Measurements from ENCODE around the gene SH2D6.

The SH2D6 gene

DNA sequence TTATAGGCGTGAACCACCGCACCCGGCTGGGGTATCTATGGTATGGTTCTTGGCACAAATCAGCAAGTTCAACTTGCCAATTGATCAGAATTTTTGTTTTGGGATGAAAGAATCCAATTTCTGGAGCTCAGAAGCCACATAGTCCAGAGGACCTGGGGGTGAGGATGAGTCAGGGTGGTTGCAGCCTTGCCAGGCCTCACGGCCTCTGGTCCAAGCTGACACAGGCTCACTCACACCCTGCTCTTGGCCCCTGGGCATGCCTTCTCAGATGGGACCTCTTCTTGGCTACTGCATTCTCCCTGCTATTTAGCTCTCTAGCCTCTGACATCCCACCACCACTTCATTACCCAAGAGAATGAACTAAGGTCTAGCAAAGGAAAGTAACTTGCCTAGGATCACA is 24.7 kb upstream of the SH2D6 start:
- H3K9me3 Mint-ChIP-seq: no peaks in the 10 kb centered on the region
- peaks cover 41% of the 10 kb centered on the region for H3K36me3 Mint-ChIP-seq (ENCODE audit: low read depth)
- no peaks in the 10 kb centered on the region for H3K27me3 Mint-ChIP-seq (ENCODE audit: low read depth)
- no peak overlapping the region for H3K4me3 Mint-ChIP-seq
- peaks cover 33% of the 10 kb centered on the region for H3K4me1 Mint-ChIP-seq (ENCODE audit: low read depth)
- no peak overlapping the region for H3K27ac Mint-ChIP-seq

DNA sequence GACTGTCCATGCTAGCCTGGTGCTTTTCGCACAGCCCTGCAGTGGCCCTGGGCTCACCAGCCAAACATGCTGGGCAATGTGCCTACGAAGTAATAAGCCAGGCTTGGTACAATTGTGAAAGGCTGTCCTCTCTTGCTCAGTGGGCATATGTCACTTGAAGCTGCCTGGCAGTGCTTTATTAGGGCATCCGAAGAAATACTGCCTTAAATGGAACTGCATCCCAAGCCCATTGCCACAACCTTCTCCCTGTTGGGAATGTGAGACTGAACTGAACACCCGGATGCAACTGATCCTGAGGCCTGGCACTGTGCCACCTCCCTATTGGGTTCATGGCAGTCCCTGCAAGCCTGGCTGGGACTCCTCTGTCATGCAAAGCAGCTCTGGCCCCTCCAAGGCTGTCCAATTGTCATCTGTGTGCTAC is 24.2 kb upstream of the SH2D6 start:
- no peaks in the 10 kb centered on the region for H3K27me3 Mint-ChIP-seq (ENCODE audit: low read depth)
- peaks cover 42% of the 10 kb centered on the region for H3K36me3 Mint-ChIP-seq (ENCODE audit: low read depth)
- no peak overlapping the region for H3K27ac Mint-ChIP-seq
- no peak overlapping the region for H3K4me3 Mint-ChIP-seq
- H3K4me1 Mint-ChIP-seq (ENCODE audit: low read depth): peaks cover 33% of the 10 kb centered on the region
- no peaks in the 10 kb centered on the region for H3K9me3 Mint-ChIP-seq

DNA sequence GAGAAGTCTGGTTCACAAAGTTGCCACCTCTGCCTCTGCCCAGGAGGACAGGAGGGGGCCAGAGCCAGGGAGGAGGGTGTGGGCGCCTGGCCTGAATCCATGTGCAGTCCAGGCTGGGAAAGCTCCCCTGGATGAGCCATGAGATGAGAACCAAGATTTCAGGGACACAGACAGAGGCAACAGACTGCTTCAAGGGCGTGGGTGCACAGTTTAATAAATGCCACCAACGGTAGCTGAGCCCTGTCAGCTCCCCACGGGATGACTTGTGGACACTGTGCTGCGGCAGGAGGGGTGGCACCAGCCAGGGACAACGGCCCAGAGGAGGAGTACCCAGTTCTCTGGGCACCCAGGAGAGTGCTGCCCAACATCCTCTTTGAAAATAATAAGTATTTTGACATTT is 23.5 kb upstream of the SH2D6 start:
- peaks cover 33% of the 10 kb centered on the region for H3K4me1 Mint-ChIP-seq (ENCODE audit: low read depth)

DNA sequence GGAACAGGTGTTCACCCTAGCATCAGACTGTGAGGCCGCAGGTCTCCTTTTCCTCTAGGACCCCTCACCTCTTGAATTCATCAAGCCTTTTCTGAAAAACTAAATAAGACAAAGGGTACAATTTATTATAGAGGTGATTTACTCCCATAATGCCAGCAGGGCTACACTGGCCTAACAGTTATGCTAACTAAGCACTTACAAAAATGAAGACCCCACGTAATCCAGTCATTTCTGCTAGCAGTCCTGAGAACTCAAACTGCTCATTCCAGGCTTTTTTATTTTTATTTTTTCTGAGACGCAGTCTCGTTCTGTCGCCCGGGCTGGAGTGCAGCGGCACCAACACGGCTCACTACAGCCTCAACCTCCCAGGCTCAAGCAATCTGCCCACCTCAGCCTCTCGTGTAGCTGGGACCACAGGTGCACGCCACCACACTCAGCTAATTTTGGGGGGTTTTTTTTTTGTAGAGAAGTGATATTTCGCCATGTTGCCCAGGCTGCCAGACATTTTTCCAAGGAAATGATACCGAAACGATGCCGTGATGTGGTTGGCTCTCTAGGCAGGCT is 22.5 kb upstream of the SH2D6 start:
- Mint-ChIP-seq H3K9me3 (no peaks in the 10 kb centered on the region), H3K4me1 (ENCODE audit: low read depth) (peaks cover 33% of the 10 kb centered on the region), H3K4me3 (no peak overlapping the region), H3K27ac (no peak overlapping the region), H3K27me3 (ENCODE audit: low read depth) (no peaks in the 10 kb centered on the region), H3K36me3 (ENCODE audit: low read depth) (peaks cover 46% of the 10 kb centered on the region)

More for the DNA sequence above, 23.5 kb upstream of the SH2D6 start:
- H3K27ac Mint-ChIP-seq: no peak overlapping the region
- no peak overlapping the region for H3K4me3 Mint-ChIP-seq
- peaks cover 43% of the 10 kb centered on the region for H3K36me3 Mint-ChIP-seq (ENCODE audit: low read depth)
- no peaks in the 10 kb centered on the region for H3K27me3 Mint-ChIP-seq (ENCODE audit: low read depth)
- H3K9me3 Mint-ChIP-seq: no peaks in the 10 kb centered on the region

DNA sequence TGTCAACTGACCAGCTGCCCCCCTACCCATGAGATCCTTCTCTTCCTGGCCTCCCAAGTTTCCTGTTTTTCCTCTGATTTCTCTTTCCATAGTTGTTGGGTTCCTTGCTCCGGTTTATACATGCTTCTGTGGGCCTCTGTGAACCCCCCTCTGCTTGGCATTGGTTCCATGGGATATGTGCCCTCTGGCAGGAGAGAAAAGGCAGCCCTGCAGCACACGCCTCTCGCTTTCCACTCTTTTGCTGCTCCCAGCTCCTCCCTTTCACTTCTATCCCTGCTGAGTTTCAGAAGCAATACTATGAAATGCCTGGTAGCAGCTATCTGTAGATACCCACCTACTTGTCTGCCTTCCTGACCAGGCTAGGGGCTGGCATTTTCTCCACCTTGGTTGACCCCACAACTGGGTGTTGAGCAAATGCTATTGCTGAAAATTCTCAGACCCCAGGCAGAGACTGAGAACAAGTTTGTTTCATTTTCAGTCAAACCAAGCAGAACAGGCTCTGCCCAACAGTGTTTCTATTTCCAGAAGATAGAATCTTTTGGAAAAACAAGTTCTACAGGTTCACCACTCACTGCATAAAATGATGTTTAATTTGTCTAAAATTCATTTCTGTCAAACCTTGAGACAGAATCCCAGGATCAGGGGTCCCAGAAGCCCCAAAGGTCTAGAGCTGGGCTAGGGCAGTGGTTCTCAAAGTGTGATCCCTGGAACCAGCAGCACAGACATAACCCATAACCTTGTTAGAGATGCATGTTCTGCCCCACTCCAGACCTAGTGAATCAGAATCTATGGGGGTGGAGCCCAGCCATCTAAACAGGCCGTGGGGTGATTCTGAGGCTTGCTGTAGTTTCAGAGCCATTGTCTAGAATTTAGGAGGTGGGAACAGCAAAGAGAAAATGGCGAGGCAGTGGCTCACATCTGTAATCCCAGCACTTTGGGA is 21.7 kb upstream of the SH2D6 start:
- no peak overlapping the region for H3K4me3 Mint-ChIP-seq
- H3K27me3 Mint-ChIP-seq (ENCODE audit: low read depth): no peaks in the 10 kb centered on the region
- peak overlapping the region; percentile 73 for H3K27ac Mint-ChIP-seq
- H3K9me3 Mint-ChIP-seq: no peaks in the 10 kb centered on the region
- H3K36me3 Mint-ChIP-seq (ENCODE audit: low read depth): peaks cover 45% of the 10 kb centered on the region
- H3K4me1 Mint-ChIP-seq (ENCODE audit: low read depth): peaks cover 26% of the 10 kb centered on the region

DNA sequence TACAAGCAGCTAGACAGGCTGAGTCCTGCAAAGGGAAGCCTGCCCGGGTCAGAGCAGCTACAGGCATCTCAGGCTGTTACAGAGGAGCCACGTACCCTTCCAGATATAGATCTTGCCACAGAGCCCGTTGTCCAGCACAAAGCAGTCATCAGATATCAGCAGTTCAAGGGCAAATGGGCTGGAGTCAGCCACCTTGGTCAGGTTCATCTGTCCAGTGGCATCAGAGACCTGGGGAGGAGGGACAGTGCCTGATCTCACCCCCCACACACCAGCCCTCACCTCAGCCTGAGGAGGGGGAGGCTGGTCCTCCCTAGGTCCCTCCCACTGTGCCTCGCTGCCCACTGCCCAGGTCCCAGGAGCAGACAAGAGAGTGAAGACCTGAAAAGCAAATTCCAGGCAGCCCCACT is 20.6 kb upstream of the SH2D6 start:
- no peak overlapping the region for H3K4me3 Mint-ChIP-seq
- no peak overlapping the region for H3K27ac Mint-ChIP-seq
- H3K9me3 Mint-ChIP-seq: peaks cover 5% of the 10 kb centered on the region
- no peaks in the 10 kb centered on the region for H3K27me3 Mint-ChIP-seq (ENCODE audit: low read depth)
- peaks cover 21% of the 10 kb centered on the region for H3K4me1 Mint-ChIP-seq (ENCODE audit: low read depth)
- peaks cover 47% of the 10 kb centered on the region for H3K36me3 Mint-ChIP-seq (ENCODE audit: low read depth)

DNA sequence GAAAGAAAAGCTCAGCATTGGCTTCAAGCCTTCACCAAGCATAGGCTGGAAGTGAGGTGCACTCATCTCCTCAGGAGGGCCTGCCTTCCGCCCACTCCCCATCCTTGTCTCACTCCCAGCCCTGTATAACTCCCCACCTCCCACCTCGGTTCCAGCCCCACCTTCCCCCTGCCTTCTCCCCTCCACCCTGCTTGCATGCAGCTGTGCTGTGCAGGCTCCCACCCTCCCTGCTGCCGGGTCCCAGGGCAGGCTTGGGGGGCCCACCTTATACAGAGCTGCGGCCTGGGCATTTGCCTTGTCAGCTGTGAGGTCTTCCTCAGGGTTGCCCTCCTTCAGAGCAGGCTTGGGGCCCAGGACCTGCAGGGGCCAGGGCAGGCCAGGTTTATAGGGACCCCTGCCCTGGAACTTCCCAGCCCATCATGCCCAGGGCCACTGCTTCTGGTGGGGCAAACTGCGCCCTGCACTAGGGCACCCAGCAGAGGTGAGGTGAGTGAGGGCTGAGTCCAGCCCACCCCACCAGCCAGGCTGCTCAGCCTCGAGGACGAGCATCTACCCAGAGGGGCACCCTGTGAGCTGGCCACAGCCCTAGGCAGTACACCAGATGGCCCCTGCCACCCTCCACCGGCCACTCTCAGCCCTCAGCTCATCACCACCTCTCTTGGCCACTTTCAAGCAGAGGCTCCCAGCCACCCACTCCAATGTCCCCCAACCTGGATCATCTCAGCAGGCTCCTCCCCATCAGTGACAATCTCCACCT is 19.9 kb upstream of the SH2D6 start:
- Mint-ChIP-seq H3K4me3 (no peak overlapping the region), H3K9me3 (peaks cover 10% of the 10 kb centered on the region), H3K27me3 (ENCODE audit: low read depth) (no peaks in the 10 kb centered on the region), H3K36me3 (ENCODE audit: low read depth) (peaks cover 50% of the 10 kb centered on the region), H3K27ac (no peak overlapping the region), H3K4me1 (ENCODE audit: low read depth) (peaks cover 19% of the 10 kb centered on the region)

DNA sequence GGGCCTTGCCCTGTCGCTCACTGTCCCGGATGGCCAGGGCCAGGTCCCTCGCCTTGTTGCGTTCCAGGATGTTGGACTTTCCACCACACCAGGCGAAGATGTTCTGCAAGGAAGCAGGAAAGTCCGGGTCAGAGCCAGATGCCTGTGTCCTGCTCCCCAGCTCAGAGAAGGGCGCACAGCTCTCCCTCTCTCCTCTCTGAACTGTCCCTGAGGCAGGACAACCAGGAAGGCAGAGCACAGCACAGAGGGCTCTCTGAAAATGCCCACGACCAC is 19.4 kb upstream of the SH2D6 start:
- Mint-ChIP-seq H3K27me3 (ENCODE audit: low read depth) (no peaks in the 10 kb centered on the region), H3K4me3 (no peak overlapping the region), H3K9me3 (peaks cover 15% of the 10 kb centered on the region), H3K27ac (no peak overlapping the region), H3K4me1 (ENCODE audit: low read depth) (peaks cover 16% of the 10 kb centered on the region), H3K36me3 (ENCODE audit: low read depth) (peaks cover 49% of the 10 kb centered on the region)

DNA sequence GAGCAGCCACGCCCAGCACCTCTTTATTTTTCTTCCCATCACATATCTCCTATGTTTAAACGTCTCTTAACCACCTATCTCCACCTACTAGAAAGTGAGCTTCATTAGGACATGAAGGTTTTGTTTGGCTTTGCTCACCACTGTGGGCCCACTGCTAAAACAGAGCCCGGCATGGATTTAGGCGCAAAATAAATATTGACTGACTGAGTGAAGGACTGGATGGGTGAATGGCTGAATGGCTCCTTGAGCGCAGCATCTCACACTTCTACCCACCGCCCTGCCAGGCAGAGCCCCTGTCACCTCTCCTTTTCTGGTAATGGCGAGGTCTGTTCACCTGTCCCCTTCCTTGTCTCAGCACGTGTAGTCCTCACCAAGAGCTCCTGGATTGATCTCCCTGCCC is 18.5 kb upstream of the SH2D6 start:
- Mint-ChIP-seq H3K4me3 (no peak overlapping the region), H3K9me3 (peaks cover 17% of the 10 kb centered on the region), H3K27me3 (ENCODE audit: low read depth) (no peaks in the 10 kb centered on the region), H3K27ac (no peak overlapping the region), H3K4me1 (ENCODE audit: low read depth) (peaks cover 17% of the 10 kb centered on the region), H3K36me3 (ENCODE audit: low read depth) (peaks cover 48% of the 10 kb centered on the region)

DNA sequence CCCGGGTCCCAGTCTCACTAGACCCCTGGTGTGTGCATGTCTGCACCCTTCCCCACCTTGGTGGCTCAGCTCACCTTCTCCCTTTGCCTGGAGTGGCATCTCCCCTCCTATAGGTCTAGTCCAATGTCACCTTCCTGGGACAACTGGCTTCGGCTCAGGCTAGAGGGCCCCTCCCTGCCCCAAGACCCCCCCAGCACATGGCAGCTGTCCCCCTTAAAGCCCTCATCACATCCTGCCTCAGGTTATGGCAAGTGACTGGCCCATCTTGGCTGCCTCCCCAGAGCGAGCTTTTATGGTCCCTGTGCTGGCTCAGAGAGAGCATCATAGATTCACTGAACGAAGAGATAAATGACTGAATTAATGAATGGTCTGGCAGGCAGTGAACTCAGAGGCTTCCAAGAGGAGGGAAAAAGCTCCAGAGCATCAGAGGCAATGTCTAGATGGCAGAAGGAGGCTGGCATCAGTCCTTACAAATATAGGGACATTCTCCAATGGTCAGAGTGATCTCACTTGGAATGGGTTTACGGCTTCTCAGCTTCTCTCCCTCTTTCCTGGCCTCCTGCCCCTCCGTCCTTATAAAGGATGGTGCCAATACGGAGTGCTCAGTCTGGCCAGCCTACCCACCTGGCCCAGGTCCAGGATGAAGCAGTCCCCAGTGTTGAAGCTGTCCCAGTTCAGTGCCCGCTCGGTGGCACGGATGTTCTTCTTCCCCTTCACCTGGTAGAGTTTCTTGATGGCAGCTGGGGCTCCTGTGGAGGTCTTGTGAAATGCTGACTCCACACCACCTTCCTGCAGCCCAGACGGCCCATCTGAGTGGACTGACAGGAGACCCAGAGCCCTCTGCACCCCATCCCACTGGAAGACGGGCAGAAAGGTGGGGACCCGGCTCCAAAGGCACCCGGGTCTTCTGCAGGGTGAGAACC is 17.7 kb upstream of the SH2D6 start:
- Mint-ChIP-seq H3K36me3 (ENCODE audit: low read depth) (peaks cover 54% of the 10 kb centered on the region), H3K4me1 (ENCODE audit: low read depth) (peaks cover 25% of the 10 kb centered on the region), H3K4me3 (no peak overlapping the region), H3K27ac (no peak overlapping the region), H3K27me3 (ENCODE audit: low read depth) (no peaks in the 10 kb centered on the region), H3K9me3 (peaks cover 23% of the 10 kb centered on the region)

DNA sequence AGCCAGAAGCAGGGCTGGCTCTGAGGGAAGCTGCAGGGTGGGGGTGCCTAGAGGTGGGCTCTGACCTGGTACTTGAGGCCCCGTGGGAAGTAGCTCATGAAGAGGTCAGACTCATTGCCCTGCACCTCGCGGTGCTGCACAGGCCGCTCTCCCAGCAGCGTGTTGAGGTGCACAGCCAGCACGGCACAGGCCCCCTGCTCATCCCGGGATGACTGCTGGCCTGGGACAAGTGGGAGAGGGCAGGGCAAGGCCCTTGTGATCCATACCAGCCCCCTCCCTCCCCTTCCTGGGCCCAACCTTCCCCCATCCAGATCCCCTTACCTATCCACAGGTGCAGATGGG is 17.1 kb upstream of the SH2D6 start:
- H3K9me3 Mint-ChIP-seq: peaks cover 23% of the 10 kb centered on the region
- peaks cover 52% of the 10 kb centered on the region for H3K36me3 Mint-ChIP-seq (ENCODE audit: low read depth)
- peaks cover 29% of the 10 kb centered on the region for H3K4me1 Mint-ChIP-seq (ENCODE audit: low read depth)
- H3K27ac Mint-ChIP-seq: no peak overlapping the region
- H3K27me3 Mint-ChIP-seq (ENCODE audit: low read depth): no peaks in the 10 kb centered on the region
- no peak overlapping the region for H3K4me3 Mint-ChIP-seq

DNA sequence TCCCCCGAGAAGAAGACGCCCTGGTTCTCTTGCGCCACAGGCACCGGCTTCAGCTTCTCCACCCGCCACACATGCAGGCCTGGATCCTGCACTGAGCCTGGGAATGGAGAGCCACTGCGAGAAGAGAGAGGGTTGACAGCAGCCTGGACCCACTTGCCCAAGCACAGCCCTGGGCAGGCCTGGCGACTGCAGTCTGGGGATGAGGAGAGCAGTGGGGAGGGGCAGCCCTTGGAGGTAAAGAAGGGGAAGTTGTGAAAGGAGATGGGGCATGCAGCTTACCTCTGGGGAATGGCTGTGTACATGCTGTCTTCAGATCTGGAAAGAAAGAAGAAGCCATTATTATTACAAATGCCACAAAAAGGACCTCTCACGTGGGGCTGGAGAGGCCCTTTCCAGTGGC is 16.7 kb upstream of the SH2D6 start:
- Mint-ChIP-seq H3K27ac (peak overlapping the region; percentile 76), H3K27me3 (ENCODE audit: low read depth) (no peaks in the 10 kb centered on the region), H3K4me3 (no peak overlapping the region)

DNA sequence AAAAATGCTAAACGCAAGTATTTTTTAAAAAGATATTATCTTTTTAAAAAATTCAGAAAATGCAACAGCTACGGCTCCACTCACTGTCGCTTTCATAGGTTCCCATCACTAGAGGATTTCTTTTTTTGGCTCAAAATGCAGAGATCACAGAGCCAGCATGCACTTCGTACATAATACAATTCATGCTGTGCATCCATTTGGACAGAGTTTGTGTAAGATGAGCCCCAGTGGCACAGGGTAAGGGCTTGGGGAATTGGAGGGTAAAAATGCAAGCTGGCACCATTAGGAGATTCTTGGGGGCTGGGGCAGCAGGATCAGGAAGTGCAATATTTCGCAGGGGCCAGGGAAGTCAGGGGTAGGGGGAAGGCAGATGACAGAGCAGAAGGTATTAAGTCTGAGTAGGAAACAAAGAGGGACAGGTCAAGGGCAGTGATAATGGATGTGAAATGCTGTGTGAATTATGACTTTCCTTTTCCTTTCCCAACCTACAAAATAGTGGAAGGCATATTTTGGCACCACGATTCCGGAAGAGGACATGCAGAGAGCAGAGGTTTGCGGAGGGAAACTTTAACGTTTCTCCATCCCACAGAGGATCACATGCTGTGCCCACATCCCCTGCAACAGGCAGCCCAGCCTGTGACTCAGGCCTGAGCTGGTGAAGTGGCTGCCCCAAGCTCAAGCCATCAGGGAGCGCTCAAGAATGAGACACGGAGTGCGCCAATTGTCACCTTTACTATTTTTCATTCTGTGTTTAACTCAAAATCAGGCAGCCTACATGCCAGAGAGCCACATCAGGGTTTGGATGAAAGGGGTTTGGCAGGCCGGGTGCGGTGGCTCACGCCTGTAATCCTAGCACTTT is 13.1 kb upstream of the SH2D6 start:
- peaks cover 31% of the 10 kb centered on the region for H3K36me3 Mint-ChIP-seq (ENCODE audit: low read depth)
- H3K27me3 Mint-ChIP-seq (ENCODE audit: low read depth): no peaks in the 10 kb centered on the region
- H3K4me1 Mint-ChIP-seq (ENCODE audit: low read depth): peaks cover 39% of the 10 kb centered on the region
- H3K9me3 Mint-ChIP-seq: peaks cover 23% of the 10 kb centered on the region
- H3K27ac Mint-ChIP-seq: peak overlapping the region; percentile 87
- H3K4me3 Mint-ChIP-seq: peak overlapping the region; percentile 79

More for the DNA sequence above, 16.7 kb upstream of the SH2D6 start:
- Mint-ChIP-seq H3K36me3 (ENCODE audit: low read depth) (peaks cover 48% of the 10 kb centered on the region), H3K4me1 (ENCODE audit: low read depth) (peaks cover 25% of the 10 kb centered on the region), H3K9me3 (peaks cover 23% of the 10 kb centered on the region)
